Fibroblast of skin of right quadriceps (primary cell): ENCODE results near the gene NOB1.
A peak's percentile ranks its signal among the peaks of the same experiment; 100 is the strongest.

ENCODE experiments used
- DNase-seq: peaks from one replicate; pipeline ENCODE4 v3.0.0-alpha.2; 2013

NOB1 gene

GRCh38 chr16:69718111-69718764 lies 36.5 kb downstream of the NOB1 start:
- no peak for DNase-seq

GRCh38 chr16:69717066-69717465 lies 37.7 kb downstream of the NOB1 start:
- no peak for DNase-seq

- no peak for DNase-seq
These were observed 41.7 kb downstream of the NOB1 start for GRCh38 chr16:69712914-69713581.

GRCh38 chr16:69712277-69712676 lies 42.4 kb downstream of the NOB1 start:
- no peak for DNase-seq

GRCh38 chr16:69711115-69711740 lies 43.5 kb downstream of the NOB1 start:
- peak; percentile 52 for DNase-seq

GRCh38 chr16:69709456-69710084 lies 45.2 kb downstream of the NOB1 start:
- DNase-seq = peak; percentile 68

- no peak for DNase-seq
These were observed 46.6 kb downstream of the NOB1 start for GRCh38 chr16:69707920-69708683.

GRCh38 chr16:69706975-69707340 lies 47.8 kb downstream of the NOB1 start:
- no peak for DNase-seq

GRCh38 chr16:69706256-69706974 lies 48.3 kb downstream of the NOB1 start:
- no peak for DNase-seq

GRCh38 chr16:69703638-69704037 lies 51.1 kb downstream of the NOB1 start:
- peak; percentile 20 for DNase-seq

GRCh38 chr16:69701866-69702265 lies 52.9 kb downstream of the NOB1 start:
- DNase-seq = no peak

GRCh38 chr16:69701452-69701851 lies 53.3 kb downstream of the NOB1 start:
- DNase-seq = no peak

GRCh38 chr16:69699915-69700314 lies 54.8 kb downstream of the NOB1 start:
- DNase-seq = no peak

- DNase-seq = no peak
These were observed 56.3 kb downstream of the NOB1 start for GRCh38 chr16:69698404-69698803.

- no peak for DNase-seq
These were observed 60.8 kb downstream of the NOB1 start for GRCh38 chr16:69693916-69694315.

- no peak for DNase-seq
These were observed 62.5 kb downstream of the NOB1 start for GRCh38 chr16:69691980-69692911.
